Stimulated activated naive B cell treated with anti-CD40 and anti-IgM and Interleukin-4, amounts not matched to agents 10 μg/mL and 1 μg/mL and 100 μg/mL, for 72 hours (primary cell): ENCODE results near the gene LIN52.

Experiments used
- ATAC-seq, 2 donors: fragments of 150-1000 bp; cut with Tn5 transposase; replicated peaks; 2 replicates each; pipeline ENCODE4 v1.10.0; 2021; ENCODE audit warnings: moderate library complexity in 1 of 2
- DNase-seq: peaks from one replicate; pipeline ENCODE4 v3.0.0; 2021
- H3K27ac Mint-ChIP-seq: one replicate; pipeline ENCODE4 v1.8.0; 2022; ENCODE audit warnings: mild to moderate bottlenecking, mixed read lengths
- H3K27me3 Mint-ChIP-seq, 2 donors: one replicate each; pipeline ENCODE4 v1.8.0; 2022; ENCODE audit warnings: mixed read lengths in 2 of 2
- H3K36me3 Mint-ChIP-seq, 2 donors: one replicate each; pipeline ENCODE4 v1.8.0; 2022; ENCODE audit warnings: mixed read lengths in 2 of 2, mild to moderate bottlenecking in 1 of 2
- H3K4me1 Mint-ChIP-seq, 2 donors: one replicate each; pipeline ENCODE4 v1.8.0; 2022; ENCODE audit warnings: mixed read lengths in 2 of 2, mild to moderate bottlenecking in 1 of 2
- H3K4me3 Mint-ChIP-seq, 2 donors: one replicate each; pipeline ENCODE4 v1.8.0; 2022; ENCODE audit warnings: mild to moderate bottlenecking in 2 of 2, mixed read lengths in 2 of 2, moderate library complexity in 1 of 2
- H3K9me3 Mint-ChIP-seq, 2 donors: one replicate each; pipeline ENCODE4 v1.8.0; 2022; ENCODE audit warnings: mixed read lengths in 2 of 2, mild to moderate bottlenecking in 1 of 2

LIN52 gene

DNA sequence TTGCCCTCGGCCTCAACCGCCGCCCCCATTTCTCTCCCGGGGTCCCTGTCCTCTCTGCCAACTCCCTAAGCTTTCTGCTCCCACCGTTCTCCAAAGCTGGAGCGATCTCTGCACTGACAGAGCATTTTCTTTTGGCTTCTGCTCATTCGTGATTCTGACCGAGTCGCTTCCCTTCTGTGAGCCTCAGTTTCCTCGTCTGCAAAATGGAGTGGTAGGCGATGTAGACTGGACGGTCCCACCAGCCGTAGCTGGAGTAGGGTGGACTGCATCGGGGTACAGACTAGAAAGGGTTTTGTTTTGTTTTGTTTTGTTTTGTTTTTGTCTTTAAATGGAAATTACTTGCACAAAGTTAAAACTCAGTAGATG, 156.9 kb downstream of the LIN52 start:
- peak overlapping the region; percentile 75 for H3K27ac Mint-ChIP-seq
- ATAC-seq (no peak), DNase-seq (no peak)
- H3K4me1 Mint-ChIP-seq = peaks cover 23 to 35% of the 10 kb centered on the region in 2 donors
- H3K36me3 Mint-ChIP-seq = no peaks in the 10 kb centered on the region
- H3K4me3 Mint-ChIP-seq = peak overlapping the region; percentile 78 to 83
- peaks cover 84 to 94% of the 10 kb centered on the region in 2 donors for H3K27me3 Mint-ChIP-seq
- H3K9me3 Mint-ChIP-seq = no peaks in the 10 kb centered on the region

DNA sequence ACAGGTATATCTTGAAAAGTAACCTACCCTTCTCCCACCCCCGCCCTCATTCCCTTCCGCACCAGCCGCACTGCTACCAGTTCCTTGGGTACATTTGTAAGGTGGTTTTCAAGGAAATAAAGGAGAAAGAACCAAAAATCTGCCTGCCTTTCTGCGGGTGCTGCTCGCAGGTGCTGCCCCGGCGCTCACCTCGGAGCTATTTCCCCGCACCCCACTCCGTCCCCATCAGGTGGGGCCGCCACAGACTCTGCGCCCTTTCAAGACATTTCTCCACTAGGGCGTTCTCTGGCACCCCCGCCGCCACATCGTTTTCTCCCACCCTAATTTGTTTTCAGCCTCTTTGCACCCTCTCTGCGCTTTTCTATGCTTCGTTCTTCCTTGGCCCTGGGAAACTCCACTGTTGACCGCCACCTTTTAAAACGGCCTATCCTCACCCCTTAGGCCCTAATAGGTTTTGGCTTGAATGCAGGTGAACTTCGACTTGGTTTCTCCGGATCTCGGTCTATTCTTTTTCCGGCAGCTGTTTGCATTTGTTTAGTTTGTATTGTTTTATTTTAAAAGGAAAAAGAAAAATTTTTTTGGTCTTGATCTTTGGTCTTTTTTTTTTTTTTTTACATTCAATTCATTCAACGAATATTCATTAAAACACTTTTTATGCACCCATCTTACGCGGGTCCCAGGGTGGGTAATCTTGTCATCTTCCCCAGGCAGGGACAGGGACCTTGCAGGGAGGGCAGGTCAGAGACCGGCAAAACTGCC, 157.4 kb downstream of the LIN52 start:
- DNase-seq (no peak), ATAC-seq (no peak)
- Mint-ChIP-seq H3K27me3 (peaks cover 89 to 94% of the 10 kb centered on the region in 2 donors), H3K36me3 (no peaks in the 10 kb centered on the region), H3K4me3 (peak overlapping the region; percentile 56 to 65), H3K9me3 (no peaks in the 10 kb centered on the region), H3K27ac (peak overlapping the region; percentile 42), H3K4me1 (peaks cover 23 to 35% of the 10 kb centered on the region in 2 donors)

DNA sequence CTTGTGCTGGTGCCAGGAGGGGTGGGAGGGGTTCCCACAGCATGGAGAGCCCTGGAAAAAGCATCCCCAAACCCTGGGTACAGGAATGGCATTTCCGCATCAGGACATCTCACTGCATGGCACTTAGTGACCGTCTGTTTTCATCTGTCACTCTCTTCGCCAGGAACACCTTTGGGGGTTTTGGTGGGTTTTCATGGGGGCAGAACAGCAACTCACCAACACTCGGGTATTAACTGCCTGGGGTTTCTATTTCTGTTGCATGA, 158.0 kb downstream of the LIN52 start:
- no peaks in the 10 kb centered on the region for H3K9me3 Mint-ChIP-seq
- H3K27ac Mint-ChIP-seq = no peak overlapping the region
- ATAC-seq (no peak), DNase-seq (no peak)
- H3K4me3 Mint-ChIP-seq = no peak overlapping the region
- no peaks in the 10 kb centered on the region for H3K36me3 Mint-ChIP-seq
- H3K27me3 Mint-ChIP-seq = peaks cover 85 to 92% of the 10 kb centered on the region in 2 donors
- peaks cover 23 to 35% of the 10 kb centered on the region in 2 donors for H3K4me1 Mint-ChIP-seq

- Mint-ChIP-seq H3K36me3 (no peaks in the 10 kb centered on the region), H3K27me3 (peaks cover 82 to 88% of the 10 kb centered on the region in 2 donors), H3K27ac (peak overlapping the region; percentile 16), H3K9me3 (no peaks in the 10 kb centered on the region), H3K4me1 (peaks cover 23 to 35% of the 10 kb centered on the region in 2 donors), H3K4me3 (no peak overlapping the region)
- no peak for DNase-seq
- ATAC-seq = no peak
These were observed 158.3 kb downstream of the LIN52 start for GRCh38 chr14:74243051-74243450.

DNA sequence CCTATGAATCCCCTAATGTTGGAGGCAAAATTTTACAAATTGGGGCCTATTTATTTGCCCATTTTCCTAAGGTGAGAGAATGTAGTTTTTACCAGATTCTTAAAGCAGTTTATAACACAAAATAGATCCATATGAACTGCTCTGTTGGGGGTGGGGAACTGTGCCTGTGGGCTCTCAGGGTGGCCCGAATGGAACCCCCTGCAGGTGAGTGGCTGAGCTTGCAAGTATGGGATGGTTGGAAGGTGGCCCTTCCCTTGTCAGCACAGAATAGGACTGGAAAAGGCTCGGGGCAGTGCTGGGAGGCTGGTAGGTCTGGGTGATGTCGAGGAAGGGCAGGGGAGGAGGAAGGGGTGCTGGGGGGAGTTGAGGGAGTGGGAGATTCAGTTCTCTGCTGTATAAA, 159.4 kb downstream of the LIN52 start:
- H3K4me3 Mint-ChIP-seq = no peak overlapping the region
- no peak for DNase-seq

GRCh38 chr14:74245292-74245691, 160.5 kb downstream of the LIN52 start:
- no peak overlapping the region for H3K4me3 Mint-ChIP-seq
- DNase-seq (no peak), ATAC-seq (no peak)
- no peaks in the 10 kb centered on the region for H3K36me3 Mint-ChIP-seq
- H3K27me3 Mint-ChIP-seq = peaks cover 74 to 83% of the 10 kb centered on the region in 2 donors
- no peaks in the 10 kb centered on the region for H3K9me3 Mint-ChIP-seq
- peaks cover 23 to 33% of the 10 kb centered on the region in 2 donors for H3K4me1 Mint-ChIP-seq
- no peak overlapping the region for H3K27ac Mint-ChIP-seq

More for the DNA sequence above, 159.4 kb downstream of the LIN52 start:
- H3K36me3 Mint-ChIP-seq = no peaks in the 10 kb centered on the region
- peaks cover 77 to 80% of the 10 kb centered on the region in 2 donors for H3K27me3 Mint-ChIP-seq
- H3K4me1 Mint-ChIP-seq = peaks cover 23 to 35% of the 10 kb centered on the region in 2 donors
- H3K9me3 Mint-ChIP-seq = no peaks in the 10 kb centered on the region
- peak; percentile 38 to 44 for ATAC-seq
- no peak overlapping the region for H3K27ac Mint-ChIP-seq

- ATAC-seq = no peak
- Mint-ChIP-seq H3K27ac (no peak overlapping the region), H3K27me3 (peaks cover 65 to 74% of the 10 kb centered on the region in 2 donors), H3K9me3 (no peaks in the 10 kb centered on the region), H3K36me3 (no peaks in the 10 kb centered on the region), H3K4me1 (peaks cover 17 to 24% of the 10 kb centered on the region in 2 donors), H3K4me3 (no peak overlapping the region)
- no peak for DNase-seq
These were observed 161.8 kb downstream of the LIN52 start for GRCh38 chr14:74246542-74246941.

- H3K27me3 Mint-ChIP-seq = peaks cover 55 to 73% of the 10 kb centered on the region in 2 donors
- H3K9me3 Mint-ChIP-seq = no peaks in the 10 kb centered on the region
- ATAC-seq = no peak
- no peak overlapping the region for H3K4me3 Mint-ChIP-seq
- no peak for DNase-seq
- no peak overlapping the region for H3K27ac Mint-ChIP-seq
- H3K36me3 Mint-ChIP-seq = no peaks in the 10 kb centered on the region
- H3K4me1 Mint-ChIP-seq = peaks cover 10 to 13% of the 10 kb centered on the region in 2 donors
These were observed 163.3 kb downstream of the LIN52 start for GRCh38 chr14:74248017-74248416.

GRCh38 chr14:74249433-74250375, 164.9 kb downstream of the LIN52 start:
- Mint-ChIP-seq H3K27ac (no peak overlapping the region), H3K4me1 (peaks cover 5 to 8% of the 10 kb centered on the region in 2 donors), H3K4me3 (no peak overlapping the region), H3K9me3 (no peaks in the 10 kb centered on the region), H3K36me3 (no peaks in the 10 kb centered on the region), H3K27me3 (peaks cover 43 to 67% of the 10 kb centered on the region in 2 donors)
- ATAC-seq = no peak
- no peak for DNase-seq
